GM12891 (cell line): ENCODE data around the gene HPS3.

Experiments
- DNase-seq: peaks from one replicate; pipeline ENCODE4 v3.0.0; 2011; ENCODE audit warnings: low spot score; ENCODE audit not compliant: insufficient read length
- FAIRE-seq: peaks from 2 replicates; lab custom pipeline; 2011; peaks lifted over from hg19 to GRCh38; lab: Jason Lieb, UNC
- PAX5 ChIP-seq: IDR thresholded peaks from 2 replicates; pipeline ENCODE4 v1.6.1; 2011; ENCODE audit warnings: low read length, moderate library complexity, mild to moderate bottlenecking; ENCODE audit not compliant: insufficient read depth, severe bottlenecking
- POLR2A ChIP-seq: IDR thresholded peaks from 2 replicates; pipeline ENCODE4 v1.6.1; 2011; ENCODE audit warnings: low read depth, low read length, control low read depth
- POLR2AphosphoS5 ChIP-seq: IDR thresholded peaks from 2 replicates; pipeline ENCODE4 v1.6.1; 2011; ENCODE audit warnings: low read depth, low read length, control low read depth
- POU2F2 ChIP-seq: IDR thresholded peaks from 2 replicates; pipeline ENCODE4 v1.6.1; 2011; ENCODE audit warnings: low read depth, mild to moderate bottlenecking, control low read depth, low read length, moderate library complexity
- SPI1 ChIP-seq: IDR thresholded peaks from 2 replicates; pipeline ENCODE4 v1.6.1; 2011; ENCODE audit warnings: low read depth, low read length, control low read depth
- TAF1 ChIP-seq: IDR thresholded peaks from 2 replicates; pipeline ENCODE4 v1.6.1; 2011; ENCODE audit warnings: low read depth, low read length, control low read depth

The HPS3 gene

DNA sequence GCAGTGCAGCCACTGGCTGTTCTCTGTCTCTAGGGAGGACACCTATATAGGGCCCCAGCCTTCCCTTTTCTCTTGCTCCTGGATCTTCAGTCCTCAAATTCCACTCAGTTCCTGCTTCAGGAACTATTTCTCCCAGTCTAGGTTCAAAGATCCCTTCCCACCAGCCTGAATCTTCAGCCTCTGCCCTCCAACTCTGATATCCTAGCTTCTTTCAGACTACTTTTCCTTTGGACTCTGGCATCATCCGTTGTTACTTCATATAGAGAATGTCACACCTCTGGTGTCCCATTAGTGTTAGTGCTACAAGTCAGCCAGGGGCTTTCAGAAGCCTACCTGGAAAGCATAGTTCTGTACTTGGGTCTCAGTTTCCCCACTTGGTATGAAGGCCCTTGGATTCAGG is 10.0 kb upstream of the HPS3 start:
- FAIRE-seq, result no peak
- TF ChIP-seq SPI1, result no peak
- TF ChIP-seq POLR2AphosphoS5, result no peak
- no peak for TF ChIP-seq POU2F2
- no peak for TF ChIP-seq TAF1
- no peak for TF ChIP-seq PAX5
- DNase-seq, result no peak

DNA sequence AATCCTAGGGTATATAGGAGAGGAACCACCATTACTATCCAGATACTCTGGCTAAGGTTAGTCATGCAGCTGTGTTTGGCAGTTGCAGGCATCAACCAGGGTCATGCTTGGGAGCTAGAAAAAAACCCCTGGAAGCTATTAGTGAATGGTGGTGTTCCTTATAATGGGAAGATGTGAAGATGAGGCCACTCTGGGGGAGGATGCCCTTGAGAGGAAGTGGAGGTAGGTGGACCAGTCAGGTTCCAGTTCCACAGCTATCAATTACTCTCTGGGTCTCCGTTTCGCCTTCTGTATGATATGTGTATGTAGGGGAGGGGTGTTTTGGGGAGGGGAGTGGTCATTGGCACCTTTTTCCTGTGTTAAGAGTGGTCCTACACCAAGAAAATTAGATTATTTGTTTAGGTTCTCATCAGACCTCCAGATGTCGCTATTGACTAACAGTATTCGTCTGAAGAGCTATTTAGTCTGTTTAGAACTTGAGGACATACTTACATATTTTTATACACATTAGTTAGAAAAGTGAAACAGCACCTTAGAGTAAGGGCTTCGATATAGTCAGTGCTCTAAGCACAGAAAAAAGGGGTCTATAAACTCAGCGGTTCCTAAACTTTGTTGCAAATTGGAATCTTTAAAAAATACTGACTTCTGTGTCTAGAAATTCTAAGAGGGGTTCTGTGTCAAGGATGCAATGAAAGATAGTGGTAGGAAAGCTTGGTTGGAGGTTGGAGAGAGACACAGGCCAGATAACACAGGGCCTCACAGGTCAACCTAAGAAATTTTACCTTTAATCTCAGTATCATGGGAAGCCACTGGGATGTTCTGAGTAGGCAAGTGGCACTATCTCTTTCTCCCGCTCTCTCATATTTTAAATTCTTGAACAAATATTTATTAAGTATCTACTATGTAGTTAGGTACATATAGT is 9.1 kb upstream of the HPS3 start:
- FAIRE-seq, result peak; percentile 52
- TF ChIP-seq SPI1 (peak; percentile 10; the same call in 1 of the 2 replicates), POLR2A (no peak)

DNA sequence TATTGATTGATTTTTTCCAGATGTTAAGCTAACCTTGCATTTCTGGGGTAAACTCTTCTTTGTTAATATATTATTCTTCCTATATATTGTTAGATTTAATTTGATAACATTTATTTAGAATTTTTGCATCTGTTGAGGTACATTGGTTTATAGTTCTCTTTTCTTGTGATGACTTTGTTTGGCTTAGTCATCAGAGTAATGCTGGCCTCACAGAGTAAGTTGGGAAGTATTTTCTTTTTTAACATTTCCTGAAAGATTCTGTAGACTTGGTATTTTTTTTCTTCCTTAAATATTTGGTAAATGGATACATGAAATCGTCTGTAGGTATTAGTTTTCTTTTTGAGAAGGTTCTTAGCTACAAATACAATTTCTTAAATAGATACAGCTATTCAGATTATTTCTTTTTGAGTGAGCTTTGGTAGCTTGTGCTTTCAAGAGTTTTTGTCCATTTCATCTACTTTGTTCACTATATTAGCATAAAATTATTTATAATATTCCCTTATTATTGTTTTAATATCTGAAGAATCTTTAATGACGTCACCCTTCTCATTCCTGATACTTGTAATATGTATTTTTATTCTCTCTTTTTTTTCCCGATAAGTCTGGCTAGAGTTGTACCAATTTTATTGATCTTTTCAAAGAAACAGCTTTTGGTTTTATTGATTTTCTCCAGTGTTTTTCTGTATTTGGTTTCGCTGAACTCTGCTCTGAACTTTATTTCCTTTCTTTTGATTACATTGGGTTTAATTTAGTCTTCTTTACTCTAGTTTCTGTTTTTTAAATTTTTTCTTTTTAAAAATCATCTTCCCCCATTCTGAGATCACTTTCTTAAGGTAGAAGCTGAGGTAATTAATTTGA is 6.5 kb upstream of the HPS3 start:
- DNase-seq, result no peak
- no peak for FAIRE-seq
- TF ChIP-seq TAF1, result no peak
- no peak for TF ChIP-seq POU2F2
- TF ChIP-seq POLR2A, result no peak
- no peak for TF ChIP-seq PAX5
- TF ChIP-seq SPI1, result no peak
- TF ChIP-seq POLR2AphosphoS5, result no peak

More for the DNA sequence above, 9.1 kb upstream of the HPS3 start:
- peak; percentile 30 for DNase-seq

GRCh38 chr3:149128821-149129220 is 617 bp upstream of the HPS3 start:
- TF ChIP-seq PAX5, result no peak
- TF ChIP-seq POLR2AphosphoS5, result no peak
- no peak for TF ChIP-seq POLR2A
- TF ChIP-seq SPI1, result no peak
- no peak for TF ChIP-seq POU2F2
- no peak for TF ChIP-seq TAF1
- DNase-seq (no peak), FAIRE-seq (no peak)

- TF ChIP-seq POLR2AphosphoS5 (no peak), POLR2A (no peak), SPI1 (no peak), TAF1 (no peak), POU2F2 (no peak), PAX5 (no peak)
- DNase-seq, result no peak
- no peak for FAIRE-seq
Measured at GRCh38 chr3:149131589-149131988, 2.2 kb downstream of the HPS3 start.

DNA sequence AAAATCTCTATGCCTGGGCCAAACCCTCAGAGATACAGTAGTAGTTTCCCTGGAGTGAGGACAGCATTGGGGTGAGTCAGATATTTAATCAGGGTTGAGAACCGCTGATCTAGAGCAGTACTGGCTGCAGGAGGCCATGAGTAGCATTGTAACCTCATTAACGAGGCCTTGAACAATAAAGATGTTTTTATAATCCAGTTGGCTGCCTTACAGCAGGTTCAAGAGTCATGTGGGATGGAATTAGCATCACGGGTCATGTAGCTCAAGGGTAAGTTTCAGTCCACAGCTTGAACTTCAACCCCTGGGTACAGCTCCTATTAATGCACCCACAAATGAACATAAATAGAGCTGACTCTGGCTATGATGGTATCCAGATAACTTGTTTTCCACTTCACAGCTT is 5.1 kb downstream of the HPS3 start:
- FAIRE-seq, result no peak
- no peak for DNase-seq
- TF ChIP-seq POLR2A (no peak), PAX5 (no peak), POLR2AphosphoS5 (no peak), TAF1 (no peak), SPI1 (no peak), POU2F2 (no peak)

- DNase-seq (no peak), FAIRE-seq (no peak)
Measured at GRCh38 chr3:149142682-149143081, 13.2 kb downstream of the HPS3 start.

GRCh38 chr3:149145356-149145755 is 15.9 kb downstream of the HPS3 start:
- no peak for DNase-seq
- peak; percentile 31 for FAIRE-seq
- no peak for TF ChIP-seq TAF1
- TF ChIP-seq SPI1, result no peak
- no peak for TF ChIP-seq POU2F2
- no peak for TF ChIP-seq PAX5
- no peak for TF ChIP-seq POLR2AphosphoS5
- TF ChIP-seq POLR2A, result no peak

More at GRCh38 chr3:149142682-149143081, 13.2 kb downstream of the HPS3 start:
- no peak for TF ChIP-seq POLR2A
- no peak for TF ChIP-seq PAX5
- TF ChIP-seq POU2F2, result no peak
- no peak for TF ChIP-seq POLR2AphosphoS5
- no peak for TF ChIP-seq SPI1
- no peak for TF ChIP-seq TAF1

GRCh38 chr3:149145974-149146373 is 16.5 kb downstream of the HPS3 start:
- TF ChIP-seq POLR2AphosphoS5 (no peak), TAF1 (no peak), POLR2A (no peak), SPI1 (peak; percentile 66), POU2F2 (no peak), PAX5 (no peak)
- FAIRE-seq (peak; percentile 91), DNase-seq (no peak)
